Measurements from ENCODE around the gene S100P.

S100P gene

GRCh38 chr4:6727081-6727942 lies 33.6 kb downstream of the S100P start:
- no peak for DNase-seq

- no peak for DNase-seq
Observed at GRCh38 chr4:6727943-6728250, 34.2 kb downstream of the S100P start.

GRCh38 chr4:6728320-6729029 lies 34.8 kb downstream of the S100P start:
- no peak for DNase-seq

- DNase-seq, result no peak
Observed at GRCh38 chr4:6730603-6731317, 37.1 kb downstream of the S100P start.

GRCh38 chr4:6731318-6731675 lies 37.6 kb downstream of the S100P start:
- DNase-seq, result no peak

- DNase-seq, result no peak
Observed at GRCh38 chr4:6731780-6732179, 38.1 kb downstream of the S100P start.

GRCh38 chr4:6732441-6733357 lies 39.0 kb downstream of the S100P start:
- no peak for DNase-seq

- DNase-seq, result no peak
Observed at GRCh38 chr4:6733358-6734164, 39.9 kb downstream of the S100P start.

GRCh38 chr4:6734165-6734786 lies 40.6 kb downstream of the S100P start:
- DNase-seq, result no peak

- DNase-seq, result no peak
Observed at GRCh38 chr4:6739920-6740319, 46.2 kb downstream of the S100P start.

- no peak for DNase-seq
Observed at GRCh38 chr4:6740347-6740746, 46.7 kb downstream of the S100P start.

- no peak for DNase-seq
Observed at GRCh38 chr4:6742507-6742906, 48.8 kb downstream of the S100P start.

- DNase-seq, result no peak
Observed at GRCh38 chr4:6742989-6743388, 49.3 kb downstream of the S100P start.

Measured in CD4-positive, alpha-beta T cell treated with Interleukin-21 for 1 hour (primary cell).